Stimulated activated CD8-positive, alpha-beta memory T cell treated with anti-CD3 and anti-CD28 coated beads, Interleukin-15, amount 100 ng/mL, for 48 hours (primary cell): ENCODE data around the gene FBRS.

ENCODE experiments used
- DNase-seq, 2 donors: peaks; one replicate each; pipeline ENCODE4 v3.0.0-alpha.2; 2020; ENCODE audit warnings: low read depth in 2 of 2

Gene FBRS

DNA sequence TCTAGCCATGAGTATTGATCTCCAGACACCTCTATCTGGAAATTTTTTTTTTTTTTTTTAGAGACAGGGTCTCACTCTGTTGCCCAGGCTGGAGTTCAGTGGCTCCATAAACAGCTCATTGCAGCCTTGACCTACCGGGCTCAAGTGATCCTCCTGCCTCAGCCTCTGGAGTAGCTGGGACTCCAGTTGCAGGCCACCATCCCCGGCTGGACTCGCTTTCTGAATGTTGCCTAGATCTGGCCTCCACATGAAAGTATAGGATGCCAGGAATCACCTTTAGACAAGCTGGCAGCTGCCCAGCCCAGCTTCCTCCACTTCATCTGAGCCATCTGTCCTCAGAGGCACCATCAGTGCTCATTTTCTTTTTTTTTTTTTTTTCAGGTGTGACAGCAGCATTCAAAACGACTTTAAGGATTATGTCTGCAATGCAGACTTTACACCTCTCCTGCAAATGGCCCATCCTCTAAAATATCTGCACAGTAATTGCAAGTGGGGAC, 13.8 kb upstream of the FBRS start:
- DNase-seq = no peak

DNA sequence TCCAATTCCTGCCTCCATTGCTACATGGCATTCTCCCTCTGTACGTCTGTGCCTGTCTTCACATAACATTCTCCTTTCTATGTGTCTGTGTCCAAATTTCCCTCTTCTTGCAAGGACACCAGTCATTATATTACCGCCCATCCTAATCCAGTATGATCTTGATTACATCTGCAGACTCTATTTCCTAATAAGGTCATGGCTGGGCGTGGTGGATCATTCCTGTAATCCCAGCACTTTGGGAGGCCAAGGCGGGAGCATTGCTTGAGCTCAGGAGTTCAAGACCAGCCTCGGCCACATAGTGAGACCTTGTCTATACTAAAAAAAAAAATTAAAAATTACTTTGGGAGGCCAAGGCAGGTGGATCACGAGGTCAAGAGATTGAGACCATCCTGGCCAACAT, 12.5 kb upstream of the FBRS start:
- no peak for DNase-seq

GRCh38 chr16:30647274-30647571, 11.0 kb upstream of the FBRS start:
- no peak for DNase-seq

- peak; percentile 19 to 34 for DNase-seq
These were observed 8.4 kb upstream of the FBRS start for GRCh38 chr16:30649725-30650368.

- peak; percentile 98 to 99 for DNase-seq
These were observed 7.7 kb upstream of the FBRS start, which contains the start of gene PRR14 for GRCh38 chr16:30650369-30651123. Gene PRR14, plus strand, starts transcription at chr16:30650960. Its CDS starts 686 bp downstream, at chr16:30651646.

GRCh38 chr16:30651124-30652004, 6.9 kb upstream of the FBRS start:
- peak; percentile 75 for DNase-seq

- no peak for DNase-seq
These were observed 6.3 kb upstream of the FBRS start for GRCh38 chr16:30652005-30652296.

- DNase-seq = no peak
These were observed 5.5 kb upstream of the FBRS start for GRCh38 chr16:30652718-30653117.

DNA sequence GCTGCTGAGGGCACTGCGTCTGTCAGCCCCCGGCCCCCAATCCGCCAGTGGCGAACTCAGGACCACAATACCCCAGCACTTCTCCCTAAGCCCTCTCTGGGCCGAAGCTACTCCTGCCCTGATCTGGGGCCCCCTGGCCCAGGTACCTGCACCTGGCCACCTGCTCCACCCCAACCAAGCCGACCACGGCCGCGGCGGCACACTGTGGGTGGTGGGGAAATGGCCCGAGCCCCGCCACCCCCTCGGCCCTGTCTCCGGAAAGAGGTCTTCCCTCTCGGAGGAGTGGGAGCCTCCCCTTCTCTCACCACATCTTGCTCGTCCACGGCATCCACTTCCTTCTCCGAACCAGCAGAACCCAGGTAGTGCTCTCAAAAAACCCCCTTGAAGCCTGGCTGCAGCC, 3.4 kb upstream of the FBRS start:
- no peak for DNase-seq

GRCh38 chr16:30655815-30656347, 2.4 kb upstream of the FBRS start:
- DNase-seq = no peak

GRCh38 chr16:30656388-30656787, 1.8 kb upstream of the FBRS start:
- no peak for DNase-seq

DNA sequence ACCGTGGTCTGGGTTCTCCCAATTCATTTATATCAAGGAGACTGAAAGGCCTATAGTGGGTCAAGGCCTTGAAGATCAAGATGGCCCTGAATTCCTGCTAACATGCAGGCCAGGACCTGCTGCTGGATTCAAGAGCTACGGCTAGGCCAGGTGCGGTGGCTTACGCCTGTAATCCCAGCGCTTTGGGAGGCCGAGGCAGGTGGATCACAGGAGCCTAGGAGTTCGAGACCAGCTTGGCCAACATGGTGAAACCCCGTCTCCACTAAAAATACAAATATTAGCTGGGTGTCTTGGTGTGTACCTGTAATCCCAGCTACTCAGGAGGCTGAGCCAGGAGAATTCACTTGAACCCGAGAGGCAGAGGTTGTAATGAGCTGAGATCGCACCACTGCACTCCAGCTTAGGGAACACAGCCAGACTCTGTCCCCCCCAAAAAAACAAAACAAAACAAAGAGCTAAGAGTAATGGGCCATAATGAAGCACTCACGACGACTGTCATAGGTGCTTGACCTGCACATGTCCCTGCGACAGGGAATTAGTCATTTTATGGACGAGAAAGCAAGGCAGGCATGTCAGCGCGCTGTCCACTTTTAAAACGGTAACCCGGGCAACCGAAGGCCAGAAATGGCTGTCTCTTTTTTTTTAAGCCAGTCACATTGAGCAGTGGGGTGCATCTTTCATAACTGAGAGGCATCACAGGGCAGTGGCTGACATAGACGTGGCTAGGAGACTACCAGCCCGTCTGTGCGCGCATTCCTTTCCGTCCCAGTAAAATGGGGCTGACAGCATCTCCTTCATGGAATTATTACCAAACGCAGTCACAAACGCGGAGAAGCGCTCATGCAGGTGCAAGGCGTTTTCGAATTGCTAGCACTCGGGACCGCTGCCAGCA, 1.0 kb upstream of the FBRS start:
- no peak for DNase-seq

GRCh38 chr16:30658731-30659506, 688 bp downstream of the FBRS start:
- DNase-seq = no peak

DNA sequence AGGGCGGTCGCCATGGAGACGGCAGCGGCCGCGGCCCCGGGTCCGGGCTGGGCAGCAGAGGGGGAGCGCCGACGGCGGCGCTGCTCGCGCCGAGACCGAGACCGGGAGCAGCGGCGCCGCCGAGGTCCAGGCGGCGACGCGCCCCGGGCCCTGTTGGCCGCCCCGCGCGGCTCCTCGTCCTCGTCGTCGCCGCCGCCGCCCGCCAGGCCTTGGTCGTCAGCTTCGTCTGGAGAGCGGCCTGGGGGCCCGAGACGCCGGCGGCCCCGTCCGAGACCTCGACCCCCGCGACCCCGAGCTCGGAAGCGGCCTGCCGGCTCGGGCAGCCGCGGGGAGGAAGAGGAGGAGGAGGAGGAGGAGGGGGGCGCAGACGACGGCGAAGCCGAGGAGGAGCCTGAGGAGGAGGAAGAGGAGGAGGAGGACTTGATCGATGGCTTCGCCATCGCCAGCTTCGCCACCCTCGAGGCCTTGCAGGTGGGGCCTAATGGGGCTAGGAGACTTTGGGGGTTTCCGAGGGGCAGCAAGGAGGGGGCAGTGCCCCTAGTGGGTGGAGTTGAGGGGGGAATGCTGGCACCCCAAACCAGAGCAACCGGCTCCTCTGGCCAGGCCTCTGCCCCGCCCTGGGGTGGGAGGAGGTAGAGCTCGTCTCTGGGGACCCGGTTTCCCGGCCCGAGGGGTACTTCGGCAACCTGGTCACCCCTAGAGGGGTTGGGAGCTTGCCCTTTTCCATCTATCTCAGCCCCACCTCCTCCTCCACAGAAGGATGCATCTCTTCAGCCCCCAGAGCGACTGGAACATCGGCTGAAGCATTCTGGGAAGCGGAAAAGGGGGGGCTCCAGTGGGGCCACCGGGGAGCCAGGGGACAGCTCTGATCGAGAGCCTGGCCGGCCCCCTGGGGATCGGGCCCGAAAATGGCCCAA, 1.5 kb downstream of the FBRS start:
- DNase-seq = peak; percentile 38 to 47

GRCh38 chr16:30660424-30661261, 2.4 kb downstream of the FBRS start:
- DNase-seq = peak; percentile 72 to 77

DNA sequence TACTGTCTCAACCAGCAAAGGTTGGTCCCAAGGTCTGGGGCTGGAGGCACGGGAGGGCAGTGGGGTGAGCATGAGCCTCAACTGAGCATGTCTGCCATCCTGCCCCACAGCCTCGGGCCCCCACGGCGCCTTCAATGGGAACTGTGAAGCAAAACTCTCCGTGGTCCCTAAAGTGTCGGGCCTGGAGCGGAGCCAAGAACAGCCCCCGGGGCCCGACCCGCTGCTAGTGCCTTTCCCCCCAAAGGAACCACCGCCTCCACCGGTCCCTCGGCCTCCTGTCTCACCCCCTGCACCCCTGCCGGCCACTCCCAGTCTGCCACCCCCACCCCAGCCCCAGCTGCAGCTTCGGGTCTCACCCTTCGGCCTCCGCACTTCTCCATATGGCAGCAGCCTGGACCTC, 4.2 kb downstream of the FBRS start:
- DNase-seq = no peak

DNA sequence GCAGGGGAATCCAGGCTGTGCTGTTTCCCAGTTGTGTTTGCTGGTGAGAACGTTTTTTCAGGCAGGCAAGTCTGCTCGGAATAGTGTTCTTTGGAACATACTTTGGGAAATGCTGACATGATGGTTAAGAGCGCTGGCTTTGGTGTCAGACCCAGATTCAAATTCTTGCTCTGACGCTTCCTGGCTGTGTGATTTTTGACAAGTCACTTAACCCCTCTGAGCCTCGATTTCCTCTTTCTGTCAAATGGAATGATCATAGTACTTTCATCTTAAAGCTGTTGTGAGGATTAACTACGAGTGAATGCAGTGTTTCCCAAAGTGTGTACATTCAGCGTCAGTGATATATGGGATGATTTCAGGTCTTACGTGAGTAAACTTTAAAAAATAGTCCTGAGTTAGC, 4.8 kb downstream of the FBRS start:
- DNase-seq = no peak

- DNase-seq = no peak
These were observed 5.6 kb downstream of the FBRS start for GRCh38 chr16:30663820-30664219.
